HG03060 (cell line): Measurements from ENCODE around the gene ZNF358.

Source experiments
- ATAC-seq: cut with Tn5 transposase; IDR thresholded peaks from one replicate; pipeline ENCODE4 v1.9.1; 2021; ENCODE audit warnings: low read depth, moderate number of reproducible peaks; ENCODE audit not compliant: unreplicated experiment

ZNF358 gene

DNA sequence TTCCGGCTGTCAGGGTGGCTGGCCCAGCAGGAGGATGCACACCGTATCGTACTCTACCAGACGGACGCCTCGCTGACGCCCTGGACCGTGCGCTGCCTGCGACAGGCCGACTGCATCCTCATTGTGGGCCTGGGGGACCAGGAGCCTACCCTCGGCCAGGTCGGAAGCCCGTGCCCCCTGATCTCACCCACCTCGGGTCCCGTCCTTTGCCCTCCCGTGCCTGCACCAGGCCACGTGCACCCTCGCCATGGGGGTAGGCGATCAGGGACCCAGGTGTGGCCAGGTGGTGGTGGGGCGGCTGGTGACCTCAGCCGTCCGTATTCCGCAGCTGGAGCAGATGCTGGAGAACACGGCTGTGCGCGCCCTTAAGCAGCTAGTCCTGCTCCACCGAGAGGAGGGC is 38.7 kb downstream of the ZNF358 start:
- no peak for ATAC-seq

DNA sequence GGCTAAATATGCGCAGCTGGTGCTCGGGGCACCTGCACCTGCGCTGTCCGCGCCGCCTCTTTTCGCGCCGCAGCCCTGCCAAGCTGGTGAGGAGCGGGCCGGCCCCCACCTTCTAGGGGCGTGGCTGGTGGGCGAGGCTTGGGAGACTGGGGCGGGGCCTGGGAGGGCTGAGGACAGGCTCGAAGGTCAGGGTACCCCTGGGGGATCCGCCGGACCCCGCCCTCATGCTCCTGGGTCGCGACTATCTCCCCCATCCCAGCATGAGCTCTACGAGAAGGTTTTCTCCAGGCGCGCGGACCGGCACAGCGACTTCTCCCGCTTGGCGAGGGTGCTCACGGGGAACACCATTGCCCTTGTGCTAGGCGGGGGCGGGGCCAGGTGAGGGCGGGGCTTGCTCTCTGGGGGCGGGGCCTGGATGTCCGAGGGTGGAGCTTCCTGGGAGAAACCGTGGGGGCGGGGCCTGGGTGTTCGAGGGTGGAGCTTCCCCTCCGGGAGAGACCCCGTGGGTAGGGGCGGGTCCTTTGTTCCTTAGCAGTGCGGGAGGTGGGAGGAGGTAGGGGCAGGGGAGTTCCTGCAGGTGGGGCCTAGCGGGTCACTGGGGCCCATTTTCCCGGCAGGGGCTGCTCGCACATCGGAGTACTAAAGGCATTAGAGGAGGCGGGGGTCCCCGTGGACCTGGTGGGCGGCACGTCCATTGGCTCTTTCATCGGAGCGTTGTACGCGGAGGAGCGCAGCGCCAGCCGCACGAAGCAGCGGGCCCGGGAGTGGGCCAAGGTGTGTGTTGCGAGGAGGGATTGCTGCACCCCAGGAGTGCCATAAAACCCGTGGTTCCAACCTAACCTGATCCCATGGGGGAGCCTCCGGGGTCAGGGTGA is 39.3 kb downstream of the ZNF358 start:
- no peak for ATAC-seq

DNA sequence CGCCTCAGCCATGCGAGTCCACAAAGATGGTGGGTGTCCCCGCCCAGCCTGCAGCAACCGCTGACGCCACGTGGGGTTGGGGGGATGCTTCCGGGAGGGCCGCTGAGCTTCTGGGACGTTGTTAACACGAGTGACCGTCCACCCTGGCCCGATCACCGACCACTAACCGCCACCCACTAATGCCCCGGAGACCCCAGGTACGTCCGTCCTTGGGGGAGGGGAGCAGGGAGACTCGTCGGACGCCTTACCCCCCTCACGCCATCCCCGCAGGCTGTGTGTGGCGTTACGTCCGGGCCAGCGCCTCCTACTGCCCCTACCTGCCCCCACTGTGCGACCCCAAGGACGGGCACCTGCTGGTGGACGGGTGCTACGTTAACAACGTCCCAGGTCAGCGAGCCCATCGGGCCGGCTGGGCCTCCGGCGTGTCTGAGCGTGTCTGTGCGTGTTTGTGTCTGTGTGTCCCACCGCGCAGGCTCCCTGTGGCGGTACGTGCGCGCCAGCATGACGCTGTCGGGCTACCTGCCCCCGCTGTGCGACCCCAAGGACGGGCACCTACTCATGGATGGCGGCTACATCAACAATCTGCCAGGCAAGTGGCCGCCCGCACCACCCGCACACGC is 40.9 kb downstream of the ZNF358 start:
- no peak for ATAC-seq

DNA sequence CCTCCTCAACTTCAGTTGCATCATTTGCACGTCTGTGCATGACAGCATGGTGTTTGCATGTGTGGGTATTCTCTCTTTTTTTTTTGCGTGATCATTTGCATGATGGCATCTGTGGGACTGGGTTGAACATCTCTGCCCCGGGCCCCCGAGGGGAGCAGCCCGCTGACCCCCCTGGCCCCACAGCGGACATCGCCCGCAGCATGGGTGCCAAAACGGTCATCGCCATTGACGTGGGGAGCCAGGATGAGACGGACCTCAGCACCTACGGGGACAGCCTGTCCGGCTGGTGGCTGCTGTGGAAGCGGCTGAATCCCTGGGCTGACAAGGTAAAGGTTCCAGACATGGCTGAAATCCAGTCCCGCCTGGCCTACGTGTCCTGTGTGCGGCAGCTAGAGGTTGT is 42.8 kb downstream of the ZNF358 start:
- no peak for ATAC-seq

DNA sequence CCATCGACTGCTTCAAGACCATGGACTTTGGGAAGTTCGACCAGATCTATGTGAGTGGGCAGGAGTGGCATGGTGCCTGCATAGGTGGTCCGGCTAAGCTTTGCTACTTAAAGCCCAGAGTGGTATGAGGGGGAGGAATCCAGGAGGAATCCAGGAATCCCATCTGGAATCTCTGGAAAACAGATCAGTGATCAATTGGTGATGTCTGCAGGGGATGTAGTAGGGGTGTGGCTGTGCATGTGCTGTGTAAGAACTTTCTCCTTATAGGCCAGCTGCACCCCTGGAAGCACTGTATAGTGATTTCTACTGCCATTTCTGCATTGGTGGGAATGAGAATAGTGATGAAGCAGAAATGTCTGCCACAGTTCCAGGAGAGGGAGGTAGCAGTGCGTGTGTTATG is 43.2 kb downstream of the ZNF358 start:
- no peak for ATAC-seq

DNA sequence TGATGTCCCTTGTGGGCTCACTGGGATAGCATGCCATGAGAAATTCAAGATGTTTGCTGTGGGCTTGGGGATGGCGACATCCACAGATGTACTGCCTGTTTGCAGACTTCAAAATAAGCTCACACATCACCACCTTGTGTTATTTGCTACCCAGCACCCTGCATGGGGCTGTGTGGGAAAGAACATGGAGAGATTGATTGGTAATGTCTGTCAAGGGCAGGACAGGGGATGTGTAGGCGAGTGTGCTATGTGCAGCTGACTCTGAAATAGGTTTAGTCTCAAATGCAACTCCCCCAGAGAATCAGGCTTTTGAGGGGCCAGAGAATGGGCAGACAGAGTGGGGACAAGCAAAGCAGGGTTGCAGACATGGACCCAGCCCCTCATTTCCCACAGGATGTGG is 44.4 kb downstream of the ZNF358 start:
- no peak for ATAC-seq

DNA sequence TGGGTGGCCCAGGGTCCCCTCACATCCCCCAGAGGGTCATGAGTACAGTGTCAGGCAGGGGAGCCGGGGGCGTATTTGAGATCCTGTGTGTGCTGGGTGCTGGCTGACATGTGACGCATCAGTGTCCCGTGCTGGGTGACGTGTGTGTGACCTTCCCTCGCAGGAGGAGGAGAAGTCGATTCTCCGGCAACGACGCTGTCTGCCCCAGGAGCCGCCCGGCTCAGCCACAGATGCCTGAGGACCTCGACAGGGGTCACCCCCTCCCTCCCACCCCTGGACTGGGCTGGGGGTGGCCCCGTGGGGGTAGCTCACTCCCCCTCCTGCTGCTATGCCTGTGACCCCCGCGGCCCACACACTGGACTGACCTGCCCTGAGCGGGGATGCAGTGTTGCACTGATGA is 45.4 kb downstream of the ZNF358 start:
- no peak for ATAC-seq

DNA sequence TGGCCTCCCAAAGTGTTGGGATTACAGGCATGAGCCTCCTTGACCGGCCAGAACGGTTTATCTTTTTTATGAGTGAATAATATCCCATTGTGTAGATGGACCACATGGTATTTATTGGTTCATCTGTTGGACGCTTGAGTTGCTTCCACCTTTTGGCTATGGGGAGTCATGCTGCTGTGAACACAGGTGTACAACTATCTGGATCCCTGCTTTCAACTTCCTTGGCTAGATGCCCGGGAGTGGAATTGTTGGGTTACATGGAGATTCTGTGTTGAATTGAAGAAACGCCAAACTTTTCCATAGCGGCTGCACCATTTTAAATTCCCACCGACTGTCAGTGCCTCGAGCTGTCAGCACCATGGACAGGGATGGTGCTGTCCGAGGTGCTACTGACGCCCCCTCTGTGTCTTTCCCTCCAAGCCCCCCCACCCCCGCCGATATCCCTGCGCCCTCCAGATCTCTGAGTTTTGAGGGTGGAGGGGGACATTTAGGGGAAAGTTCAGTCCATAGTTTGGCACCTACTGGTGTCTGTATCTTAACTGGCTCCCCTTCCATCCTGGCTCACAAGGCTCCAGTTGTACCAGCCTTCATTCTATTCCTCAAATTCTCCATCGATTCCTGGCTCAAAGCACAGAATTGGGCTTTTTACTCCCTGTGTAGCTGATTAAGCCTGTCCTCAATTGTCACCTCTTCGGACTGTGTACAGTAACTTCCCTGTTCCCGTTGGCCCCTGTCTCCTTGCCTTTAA is 46.9 kb downstream of the ZNF358 start:
- no peak for ATAC-seq

DNA sequence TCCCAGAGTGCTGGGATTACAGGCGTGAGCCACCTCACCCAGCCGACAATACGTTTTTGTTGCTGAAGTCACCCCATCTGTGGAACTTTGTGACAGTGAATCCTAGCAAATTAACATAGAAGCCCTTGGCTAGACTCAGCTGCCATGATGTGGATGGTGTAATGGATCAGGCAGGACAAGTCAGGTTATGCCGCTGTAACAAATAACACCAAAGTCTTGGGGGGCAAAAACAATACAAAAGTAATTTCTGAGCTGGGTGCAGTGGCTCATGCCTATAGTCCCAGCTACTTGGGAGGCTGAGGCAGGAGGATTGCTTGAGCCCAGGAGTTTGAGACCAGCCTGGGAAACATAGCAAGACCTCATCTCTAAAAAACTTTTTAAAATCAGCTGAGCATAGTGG is 49.0 kb downstream of the ZNF358 start:
- no peak for ATAC-seq

DNA sequence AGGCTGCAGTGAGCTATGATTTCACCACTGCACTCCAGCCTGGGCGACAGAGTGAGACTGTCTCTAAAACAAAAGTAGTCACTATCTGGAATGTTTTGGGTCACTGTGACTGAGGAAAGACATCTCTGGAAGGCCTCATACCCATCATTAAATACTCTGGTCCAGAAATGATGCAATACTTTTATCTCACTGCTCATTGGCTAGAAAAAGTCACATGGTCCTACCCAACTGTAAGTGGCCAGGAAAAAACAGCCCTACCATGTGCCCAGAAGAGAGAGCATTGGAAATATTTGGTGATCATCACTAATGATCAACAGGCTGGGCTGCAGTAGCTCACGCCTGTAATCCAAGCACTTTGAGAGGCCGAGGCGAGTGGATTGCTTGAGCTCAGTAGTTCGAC is 49.4 kb downstream of the ZNF358 start:
- ATAC-seq, result no peak
